CD4-positive, alpha-beta memory T cell (primary cell): ENCODE data around the gene MAP2K5. TPM values are rescaled to one million over a fixed set of nuclear protein-coding genes. Genes with fewer than 3 reads are reported as not detected.

Experiments
- CTCF ChIA-PET: fragments of 350-600 bp; sonication (Branson Sonifier 250); formaldehyde crosslinking; loops from one replicate; lab custom pipeline; 2021; ENCODE audit warnings: inconsistent platforms; ENCODE audit not compliant: partially characterized antibody; lab: Charles Lee
- POLR2A ChIA-PET: fragments of 350-600 bp; sonication (Branson Sonifier 250); formaldehyde crosslinking; loops from one replicate; lab custom pipeline; 2021; ENCODE audit not compliant: partially characterized antibody; lab: Charles Lee
- DNase-seq, 5 donors: peaks; one replicate each; pipeline versions ENCODE4 v3.0.0 to v3.0.0-alpha.2; 2020 to 2022; ENCODE audit warnings: mixed read lengths in 1 of 5
- H3K27ac ChIP-seq: one replicate; pipeline ENCODE4 v1.7.0; 2013; ENCODE audit warnings: low read depth, low read length
- H3K27me3 ChIP-seq: 2 replicates; pipeline ENCODE4 v1.7.0; 2013; ENCODE audit warnings: mild to moderate bottlenecking, low read length, moderate library complexity; ENCODE audit not compliant: insufficient read depth
- H3K36me3 ChIP-seq: 2 replicates; pipeline ENCODE4 v1.7.0; 2013; ENCODE audit warnings: mild to moderate bottlenecking, low read length, moderate library complexity; ENCODE audit not compliant: insufficient read depth
- H3K4me1 ChIP-seq: 2 replicates; pipeline ENCODE4 v1.7.0; 2013; ENCODE audit warnings: mild to moderate bottlenecking, low read length, moderate library complexity; ENCODE audit not compliant: insufficient read depth
- H3K4me3 ChIP-seq, 2 donors: one replicate each; pipeline ENCODE4 v1.7.0; 2013; ENCODE audit warnings: low read length in 2 of 2, mild to moderate bottlenecking in 1 of 2
- H3K9me3 ChIP-seq, 2 donors: one replicate each; pipeline ENCODE4 v1.7.0; 2013; ENCODE audit warnings: low read length in 2 of 2, control low read depth in 1 of 2; ENCODE audit not compliant: control insufficient read depth in 1 of 2
- H3K27ac Mint-ChIP-seq, 7 donors: one replicate each; pipeline ENCODE4 v1.8.0; 2020 to 2021; ENCODE audit warnings: mixed read lengths in 7 of 7, mild to moderate bottlenecking in 6 of 7, inconsistent platforms in 3 of 7, moderate library complexity in 3 of 7
- H3K27me3 Mint-ChIP-seq, 2 donors: one replicate each; pipeline ENCODE4 v1.8.0; 2020 to 2021; ENCODE audit warnings: mixed read lengths in 2 of 2
- H3K36me3 Mint-ChIP-seq, 2 donors: one replicate each; pipeline ENCODE4 v1.8.0; 2020 to 2021; ENCODE audit warnings: mixed read lengths in 2 of 2, inconsistent platforms in 1 of 2, mild to moderate bottlenecking in 1 of 2
- H3K4me1 Mint-ChIP-seq, 4 donors: one replicate each; pipeline ENCODE4 v1.8.0; 2020 to 2021; ENCODE audit warnings: mixed read lengths in 4 of 4, mild to moderate bottlenecking in 1 of 4
- H3K4me3 Mint-ChIP-seq, 8 donors: one replicate each; pipeline ENCODE4 v1.8.0; 2020 to 2021; ENCODE audit warnings: mixed read lengths in 8 of 8, mild to moderate bottlenecking in 7 of 8, moderate library complexity in 6 of 8, inconsistent platforms in 3 of 8
- H3K9me3 Mint-ChIP-seq, 8 donors: one replicate each; pipeline ENCODE4 v1.8.0; 2020 to 2021; ENCODE audit warnings: mixed read lengths in 8 of 8, mild to moderate bottlenecking in 5 of 8, inconsistent platforms in 3 of 8, moderate library complexity in 1 of 8
- intact Hi-C: fragments of 100-400 bp; cut with micrococcal nuclease; formaldehyde crosslinking; loops from one replicate; pipeline ENCODE4 v1.15.1; 2023
- polyA plus RNA-seq, 2 donors: library from polyadenylated mRNA; unstranded; fragments of 300-500 nt; fragmentation: Illumina TruSeq; gene quantifications; one replicate each; pipeline ENCODE4 v1.2.3, GENCODE V29; 2021
- total RNA-seq, 2 experiments: library from RNA; stranded (reverse); gene quantifications; one replicate each; pipeline ENCODE4 v1.2.3, GENCODE V29; 2021

MAP2K5 gene
- total and polyA plus RNA-seq, 4 experiments from 2014 or later: 15.2 to 31.4 (median 24.9) TPM

DNA sequence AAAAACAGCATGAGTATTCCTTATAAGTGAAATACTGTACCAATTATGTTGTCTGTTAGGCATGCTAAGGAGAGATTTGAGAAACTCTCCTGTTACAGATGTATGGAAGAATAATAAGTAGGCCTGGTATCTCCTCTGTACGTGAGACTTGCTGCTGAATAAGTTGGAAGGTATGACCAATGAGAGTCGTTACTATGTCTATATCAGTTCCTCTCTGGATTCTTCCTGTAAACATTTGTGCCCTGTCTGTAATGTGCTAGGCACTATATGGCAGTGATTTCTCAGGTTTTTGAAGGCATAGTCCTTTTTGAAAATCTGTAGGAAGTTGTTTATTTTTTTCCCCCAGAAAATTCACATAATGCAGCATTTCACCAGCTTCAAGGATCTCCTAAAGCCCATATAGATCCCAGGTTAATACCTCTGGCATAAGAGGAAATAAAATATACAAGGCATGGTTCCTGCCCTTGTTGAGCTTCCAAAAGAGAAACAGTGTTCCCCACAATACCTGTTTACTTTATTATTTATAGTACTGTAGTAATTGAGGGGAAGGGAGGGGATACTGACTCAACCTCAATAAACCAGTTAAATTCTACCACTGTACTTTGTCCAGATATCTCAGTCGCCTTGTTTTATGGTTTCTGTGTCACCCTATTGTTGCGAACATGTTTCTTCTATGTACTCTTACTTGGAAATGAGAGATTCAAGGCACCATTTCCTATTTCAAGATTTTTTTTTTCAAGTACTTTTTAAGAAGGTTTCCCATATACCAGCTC is 28.6 kb downstream of the MAP2K5 start:
- DNase-seq: no peak
- Histone ChIP-seq H3K27me3 (no peaks in the 10 kb centered on the region), H3K4me1 (no peaks in the 10 kb centered on the region), H3K27ac (no peak overlapping the region), H3K36me3 (no peaks in the 10 kb centered on the region), H3K9me3 (no peaks in the 10 kb centered on the region), H3K4me3 (no peak overlapping the region)
- Mint-ChIP-seq H3K4me1 (peaks cover 0 to 3% (median under 1%) of the 10 kb centered on the region in 4 donors), H3K9me3 (no peaks in the 10 kb centered on the region), H3K4me3 (no peak overlapping the region), H3K27me3 (no peaks in the 10 kb centered on the region), H3K36me3 (peaks cover 22 to 29% of the 10 kb centered on the region in 2 donors), H3K27ac (no peak overlapping the region)
- ChIA-PET CTCF (no interaction called here), POLR2A (interaction anchor here (0.7 kb wide), 1 partner anchor 17 kb away, joined by 3 read pairs; no protein-coding TSS in a partner anchor)
- intact Hi-C loops: no loop called here

DNA sequence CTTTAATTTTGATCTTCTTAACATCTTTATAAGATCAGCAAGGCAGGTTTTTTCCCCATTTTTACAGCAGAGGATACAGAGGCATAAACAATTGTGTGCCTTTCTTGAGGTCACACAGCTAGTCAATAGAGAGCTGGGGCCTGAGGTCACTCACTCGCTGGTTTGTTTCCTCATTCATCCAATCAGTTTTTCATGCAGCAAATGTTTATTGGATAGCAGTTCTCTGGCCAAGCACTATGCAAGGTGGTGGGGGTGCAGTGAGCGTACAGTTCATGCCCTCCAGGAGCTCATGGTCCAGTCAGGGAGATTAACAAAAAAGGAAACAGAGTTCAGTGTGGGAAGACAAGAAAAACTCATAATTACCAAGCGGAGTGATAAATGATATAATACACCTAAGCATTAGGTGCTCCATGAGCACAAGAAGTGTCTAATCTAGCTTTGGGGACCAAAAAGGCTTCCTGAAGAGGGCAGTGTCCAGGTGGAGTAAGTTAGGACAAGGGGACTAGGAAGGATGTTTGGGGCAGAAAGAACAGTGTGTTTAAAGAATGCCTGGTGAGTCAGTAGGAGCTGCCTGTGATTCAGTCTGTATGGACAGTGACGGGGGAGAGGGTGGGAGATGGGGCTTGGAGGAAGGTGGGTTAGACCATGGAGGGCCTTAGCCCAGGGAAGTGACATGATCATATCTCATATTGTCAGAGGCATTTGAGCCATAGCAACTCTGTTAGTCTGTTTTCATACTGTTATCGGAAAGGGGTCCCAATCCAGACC is 29.3 kb downstream of the MAP2K5 start:
- Mint-ChIP-seq H3K4me1 (peaks cover 0 to 3% (median under 1%) of the 10 kb centered on the region in 4 donors), H3K4me3 (no peak overlapping the region), H3K9me3 (no peaks in the 10 kb centered on the region), H3K27me3 (no peaks in the 10 kb centered on the region), H3K27ac (no peak overlapping the region), H3K36me3 (peaks cover 22 to 29% of the 10 kb centered on the region in 2 donors)
- intact Hi-C loops: no loop called here
- H3K36me3 ChIP-seq: no peaks in the 10 kb centered on the region
- no peak for DNase-seq
- H3K4me1 ChIP-seq: no peaks in the 10 kb centered on the region
- H3K9me3 ChIP-seq: no peaks in the 10 kb centered on the region
- H3K27me3 ChIP-seq: no peaks in the 10 kb centered on the region
- H3K4me3 ChIP-seq: no peak overlapping the region
- H3K27ac ChIP-seq: no peak overlapping the region
- ChIA-PET CTCF (no interaction called here), POLR2A (interaction anchor here (0.7 kb wide), 1 partner anchor 17 kb away, joined by 3 read pairs; no protein-coding TSS in a partner anchor)

DNA sequence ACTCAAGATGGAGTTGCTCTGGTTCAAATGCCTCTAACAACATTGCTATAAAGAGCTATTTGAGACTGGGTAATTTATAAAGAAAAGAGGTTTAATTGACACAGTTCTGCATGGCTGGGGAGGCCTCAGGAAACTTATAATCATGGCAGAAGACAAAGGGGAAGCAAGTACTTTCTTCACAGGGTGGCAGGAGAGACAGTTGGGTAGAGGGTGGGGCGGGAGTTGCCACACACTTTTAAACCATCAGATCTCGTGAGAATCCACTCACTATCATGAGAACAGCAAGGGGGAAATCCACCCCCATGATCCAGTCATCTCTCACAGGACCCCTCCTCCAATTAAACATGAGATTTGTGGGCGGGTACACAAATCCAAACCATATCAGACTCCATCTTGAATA is 30.7 kb downstream of the MAP2K5 start:
- intact Hi-C loops: no loop called here
- H3K9me3 ChIP-seq: no peaks in the 10 kb centered on the region
- DNase-seq: no peak
- no peaks in the 10 kb centered on the region for H3K27me3 ChIP-seq
- no peak overlapping the region for H3K4me3 ChIP-seq
- no peak overlapping the region for H3K27ac ChIP-seq
- H3K27me3 Mint-ChIP-seq: no peaks in the 10 kb centered on the region
- ChIA-PET POLR2A (no interaction called here), CTCF (no interaction called here)
- H3K36me3 ChIP-seq: no peaks in the 10 kb centered on the region
- peaks cover 17 to 25% of the 10 kb centered on the region in 2 donors for H3K36me3 Mint-ChIP-seq
- H3K4me1 Mint-ChIP-seq: peaks cover 0 to 3% (median under 1%) of the 10 kb centered on the region in 4 donors
- H3K4me3 Mint-ChIP-seq: no peak overlapping the region
- H3K9me3 Mint-ChIP-seq: no peaks in the 10 kb centered on the region
- no peaks in the 10 kb centered on the region for H3K4me1 ChIP-seq
- no peak overlapping the region for H3K27ac Mint-ChIP-seq

DNA sequence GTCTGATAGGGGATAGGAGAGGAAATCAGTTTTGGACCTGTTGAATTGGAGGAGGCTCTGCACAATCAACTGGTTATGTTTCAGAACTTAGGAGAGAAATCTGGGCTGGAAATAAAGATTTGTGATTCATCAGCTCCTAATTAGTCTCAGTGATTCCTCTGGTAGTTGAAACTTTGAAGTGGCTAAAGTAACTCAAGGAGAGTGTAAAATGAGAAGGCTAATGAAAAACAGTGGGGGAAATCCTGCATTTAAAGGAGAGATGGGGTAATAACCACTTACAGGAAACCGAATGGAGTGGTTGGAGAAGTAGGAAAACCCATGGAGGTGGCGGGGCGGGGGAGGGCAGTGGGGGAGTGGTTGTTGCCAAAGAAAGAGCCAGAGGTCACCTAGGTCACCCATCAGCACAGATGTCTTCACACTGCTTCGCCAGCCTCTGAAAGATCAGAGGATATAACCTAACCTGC is 32.6 kb downstream of the MAP2K5 start:
- Mint-ChIP-seq H3K9me3 (no peaks in the 10 kb centered on the region), H3K27ac (peak overlapping the region in 1 of 7 donors; percentile 60), H3K4me3 (no peak overlapping the region), H3K27me3 (no peaks in the 10 kb centered on the region), H3K4me1 (peaks cover 0 to 3% (median 1%) of the 10 kb centered on the region in 4 donors), H3K36me3 (peaks cover 12 to 22% of the 10 kb centered on the region in 2 donors)
- Histone ChIP-seq H3K9me3 (no peaks in the 10 kb centered on the region), H3K36me3 (no peaks in the 10 kb centered on the region), H3K27ac (no peak overlapping the region), H3K4me3 (no peak overlapping the region), H3K27me3 (no peaks in the 10 kb centered on the region), H3K4me1 (no peaks in the 10 kb centered on the region)
- intact Hi-C loops: no loop called here
- ChIA-PET CTCF (no interaction called here), POLR2A (no interaction called here)
- DNase-seq: no peak

DNA sequence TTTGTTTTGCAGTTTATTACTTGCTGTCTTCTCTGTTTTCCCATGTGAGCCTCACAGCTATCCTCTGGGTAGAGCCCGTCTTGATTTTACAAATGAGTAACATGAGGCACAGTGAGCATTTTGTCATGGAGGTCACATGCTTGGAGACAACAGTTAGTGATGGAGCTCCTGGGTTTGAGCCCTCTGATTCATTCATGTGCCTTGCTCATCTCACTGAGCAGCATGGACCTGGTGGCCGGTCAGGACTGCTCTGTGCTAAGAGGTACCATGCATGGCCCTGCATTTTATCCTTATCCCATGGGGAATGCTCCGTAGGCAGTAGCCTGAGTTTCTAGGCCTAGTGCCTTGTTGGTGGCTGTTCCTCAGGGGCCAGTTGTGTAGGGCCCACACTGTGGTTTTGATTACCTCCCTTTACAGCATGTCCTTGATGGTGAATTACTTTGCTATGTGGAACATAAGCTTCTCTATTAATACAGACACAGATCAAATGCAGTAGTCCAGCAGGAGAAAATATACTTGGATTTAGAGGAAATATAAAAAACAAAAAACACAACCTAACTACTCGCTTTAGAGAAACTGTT is 35.6 kb downstream of the MAP2K5 start:
- Histone ChIP-seq H3K9me3 (no peaks in the 10 kb centered on the region), H3K4me3 (no peak overlapping the region), H3K27me3 (no peaks in the 10 kb centered on the region), H3K27ac (no peak overlapping the region), H3K4me1 (no peaks in the 10 kb centered on the region), H3K36me3 (no peaks in the 10 kb centered on the region)
- no peak for DNase-seq
- Mint-ChIP-seq H3K27ac (no peak overlapping the region), H3K36me3 (peaks cover 9 to 18% of the 10 kb centered on the region in 2 donors), H3K4me3 (no peak overlapping the region), H3K4me1 (peaks cover 0 to 4% (median 2%) of the 10 kb centered on the region in 4 donors), H3K27me3 (no peaks in the 10 kb centered on the region), H3K9me3 (no peaks in the 10 kb centered on the region)
- CTCF ChIA-PET: interaction anchor here (1.2 kb wide), 1 partner anchor 21 kb away, joined by 3 read pairs; no protein-coding TSS in a partner anchor
- intact Hi-C loops: no loop called here
- POLR2A ChIA-PET: no interaction called here

DNA sequence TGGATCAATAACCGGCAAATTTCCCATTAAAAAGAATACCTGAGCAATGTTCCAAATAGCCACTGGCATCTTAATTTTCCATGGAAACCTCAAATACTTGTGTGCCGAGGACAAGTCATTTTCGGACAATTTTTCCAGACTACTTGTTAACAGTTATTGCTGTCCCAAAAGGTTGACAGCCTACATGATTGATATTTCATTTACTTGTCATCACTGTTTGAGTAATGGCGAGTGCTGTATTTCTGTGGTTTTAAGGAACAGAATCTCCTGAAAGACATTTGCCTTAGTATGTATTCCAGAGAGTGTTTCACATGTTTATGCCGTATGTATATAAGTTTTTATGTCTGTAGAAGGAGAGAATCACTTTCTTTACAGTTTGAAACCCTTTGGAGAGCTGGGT is 36.7 kb downstream of the MAP2K5 start:
- CTCF ChIA-PET: no interaction called here
- Histone ChIP-seq H3K27ac (no peak overlapping the region), H3K36me3 (no peaks in the 10 kb centered on the region), H3K27me3 (no peaks in the 10 kb centered on the region), H3K4me3 (no peak overlapping the region), H3K9me3 (no peaks in the 10 kb centered on the region), H3K4me1 (no peaks in the 10 kb centered on the region)
- Mint-ChIP-seq H3K36me3 (peaks cover 8 to 16% of the 10 kb centered on the region in 2 donors), H3K9me3 (no peaks in the 10 kb centered on the region), H3K4me1 (peaks cover 0 to 3% (median under 1%) of the 10 kb centered on the region in 4 donors), H3K4me3 (no peak overlapping the region), H3K27me3 (no peaks in the 10 kb centered on the region), H3K27ac (no peak overlapping the region)
- intact Hi-C loops: no loop called here
- POLR2A ChIA-PET: no interaction called here
- DNase-seq: no peak

DNA sequence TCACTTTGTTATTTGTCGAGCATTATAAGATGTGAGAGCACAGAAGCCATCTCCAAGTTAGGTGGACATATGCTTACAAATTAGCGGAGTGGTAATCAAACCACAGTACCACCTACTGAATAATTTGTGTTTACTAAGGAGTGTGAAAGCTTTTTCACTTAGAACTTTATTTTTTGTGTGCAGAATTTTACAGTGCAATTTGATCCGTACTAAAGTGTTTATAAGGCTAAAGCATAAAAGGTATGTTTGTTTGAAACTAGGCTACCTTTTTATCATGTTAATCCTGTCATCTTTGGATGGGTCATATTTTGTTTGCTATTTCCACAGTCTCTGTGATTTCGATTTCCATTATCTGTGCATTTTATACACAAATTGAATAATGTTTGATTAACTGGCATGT is 37.5 kb downstream of the MAP2K5 start:
- intact Hi-C loops: no loop called here
- H3K4me3 Mint-ChIP-seq: no peak overlapping the region

More for the DNA sequence above, 37.5 kb downstream of the MAP2K5 start:
- ChIA-PET CTCF (no interaction called here), POLR2A (interaction anchor here (0.6 kb wide), 1 partner anchor 262 kb away, joined by 3 read pairs; no protein-coding TSS in a partner anchor)
- Mint-ChIP-seq H3K27ac (no peak overlapping the region), H3K27me3 (no peaks in the 10 kb centered on the region), H3K36me3 (peaks cover 9 to 16% of the 10 kb centered on the region in 2 donors), H3K4me1 (peaks cover 0 to 3% (median under 1%) of the 10 kb centered on the region in 4 donors), H3K9me3 (no peaks in the 10 kb centered on the region)
- no peaks in the 10 kb centered on the region for H3K4me1 ChIP-seq
- no peak for DNase-seq
- H3K27me3 ChIP-seq: no peaks in the 10 kb centered on the region
- no peak overlapping the region for H3K4me3 ChIP-seq
- no peak overlapping the region for H3K27ac ChIP-seq
- H3K9me3 ChIP-seq: no peaks in the 10 kb centered on the region
- no peaks in the 10 kb centered on the region for H3K36me3 ChIP-seq
